Suprapubic skin (tissue), 4 donors: Measurements from ENCODE around the gene EBI3. TPM values are rescaled to one million over a fixed set of nuclear protein-coding genes. Genes with fewer than 3 reads are reported as not detected.
"Not testable (repeated sequence)": the region's sequence is repeated elsewhere in the genome, so short reads cannot be mapped to it uniquely, and the experiment has no call there.

ENCODE experiments used
- DNase-seq, 2 donors: peaks; one replicate each; pipeline ENCODE4 v3.0.0-alpha.2; 2019; ENCODE audit warnings: low spot score in 2 of 2
- H3K27ac ChIP-seq: fragments of 200-600 bp; sonication (generic); one replicate; pipeline ENCODE4 v1.5.1; 2019
- H3K27me3 ChIP-seq: fragments of 200-600 bp; sonication (generic); one replicate; pipeline ENCODE4 v1.5.1; 2019
- H3K36me3 ChIP-seq: fragments of 200-600 bp; sonication (generic); one replicate; pipeline ENCODE4 v1.5.1; 2019
- H3K4me1 ChIP-seq: fragments of 200-600 bp; sonication (generic); one replicate; pipeline ENCODE4 v1.5.1; 2019
- H3K4me3 ChIP-seq: fragments of 200-600 bp; sonication (generic); one replicate; pipeline ENCODE4 v1.5.1; 2019; ENCODE audit warnings: mild to moderate bottlenecking
- H3K9me3 ChIP-seq: fragments of 200-600 bp; sonication (generic); one replicate; pipeline ENCODE4 v1.5.1; 2019
- CTCF ChIP-seq, 2 donors: fragments of 200-600 bp in 1 of 2; fragments of 450-650 bp in 1 of 2; sonication (generic) in 1 of 2; IDR thresholded peaks; one replicate each; pipeline ENCODE4 v1.5.1; 2016 to 2019; ENCODE audit warnings: antibody characterized with exemption in 2 of 2, mild to moderate bottlenecking in 1 of 2, moderate library complexity in 1 of 2
- EP300 ChIP-seq: sonication (generic); formaldehyde crosslinking; IDR thresholded peaks from one replicate; pipeline ENCODE4 v1.6.1; 2017; ENCODE audit warnings: antibody characterized with exemption
- POLR2A ChIP-seq, 2 donors: fragments of 450-650 bp; IDR thresholded peaks; one replicate each; pipeline ENCODE4 v1.6.1; 2017; ENCODE audit warnings: antibody characterized with exemption in 2 of 2, mild to moderate bottlenecking in 2 of 2, moderate library complexity in 2 of 2
- POLR2AphosphoS5 ChIP-seq, 3 donors: sonication (generic); formaldehyde crosslinking; IDR thresholded peaks; one replicate each; pipeline ENCODE4 v1.6.1; 2017; ENCODE audit warnings: antibody characterized with exemption in 3 of 3
- WGBS: methylation state at CpG from one replicate; pipeline ENCODE4 v1.1.5; 2018; 5-methylcytosine and 5-hydroxymethylcytosine counted together
- total RNA-seq, 4 donors: library from RNA; depleted of rRNA; stranded (reverse); fragments of >200 nt; gene quantifications; one replicate each; pipeline ENCODE4 v1.1.0, GENCODE V29; 2016

EBI3 gene
- total RNA-seq, 4 donors from 2014 or later, result 0.57 to 0.89 (median 0.57) TPM; not detected in 1

DNA sequence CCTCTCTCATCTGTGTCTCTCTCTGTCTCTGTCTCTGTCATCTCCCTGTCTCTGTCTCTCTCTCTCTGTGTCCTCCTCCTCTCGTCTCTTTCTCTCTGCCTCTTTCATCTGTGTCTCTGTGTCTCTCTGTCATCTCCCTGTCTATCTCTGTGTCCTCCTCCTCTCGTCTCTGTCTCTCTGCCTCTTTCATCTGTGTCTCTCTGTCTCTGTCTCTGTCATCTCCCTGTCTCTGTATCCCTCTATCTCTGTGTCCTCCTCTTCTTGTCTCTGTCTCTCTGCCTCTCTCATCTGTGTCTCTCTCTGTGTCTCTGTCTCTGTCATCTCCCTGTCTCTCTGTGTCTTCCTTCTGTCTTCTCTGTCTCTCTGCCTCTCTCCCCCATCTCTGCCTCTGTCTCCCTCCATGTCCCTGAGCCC, 551 bp upstream of the EBI3 start:
- Histone ChIP-seq H3K27ac (no peak overlapping the region), H3K27me3 (peaks cover 74% of the 10 kb centered on the region), H3K4me3 (no peak overlapping the region), H3K36me3 (no peaks in the 10 kb centered on the region), H3K4me1 (no peaks in the 10 kb centered on the region), H3K9me3 (no peaks in the 10 kb centered on the region)
- no peak for DNase-seq
- WGBS, result 59% methylated on average over 2 of the region's 2 CpGs
- TF ChIP-seq POLR2A (IDR thresholded peaks at IDR 0.05) (no peak), POLR2AphosphoS5 (IDR thresholded peaks at IDR 0.05) (no peak), EP300 (no peak), CTCF (IDR thresholded peaks at IDR 0.05) (no peak)

- H3K4me1 ChIP-seq, H3K4me3 ChIP-seq, H3K9me3 ChIP-seq, H3K27ac ChIP-seq, DNase-seq, H3K36me3 ChIP-seq: not testable (repeated sequence)
- peaks cover 81% of the 10 kb centered on the region for H3K27me3 ChIP-seq
- WGBS, result 88% methylated on average over 6 of the region's 6 CpGs
Measured at GRCh38 chr19:4230237-4230636, 914 bp downstream of the EBI3 start.

DNA sequence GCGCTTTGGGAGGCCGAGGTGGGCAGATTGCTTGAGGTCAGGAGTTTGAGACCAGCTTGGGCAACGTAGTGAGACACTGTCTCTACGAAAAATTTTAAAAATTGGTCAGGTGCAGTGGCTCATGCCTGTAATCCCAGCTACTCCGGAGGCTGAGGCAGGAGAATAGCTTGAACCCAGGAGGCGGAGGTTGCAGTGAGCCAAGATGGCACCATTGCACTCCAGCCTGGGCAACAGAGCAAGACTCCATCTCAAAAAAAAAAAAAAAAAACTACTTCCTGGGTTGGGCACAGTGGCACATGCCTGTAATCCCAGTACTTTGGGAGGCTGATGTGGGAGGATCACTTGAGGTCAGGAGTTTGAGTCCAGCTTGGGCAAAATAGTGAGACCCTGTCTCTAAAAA, 2.2 kb downstream of the EBI3 start:
- H3K4me3 ChIP-seq, H3K27ac ChIP-seq, DNase-seq, H3K9me3 ChIP-seq, H3K4me1 ChIP-seq, H3K36me3 ChIP-seq: not testable (repeated sequence)
- WGBS, result 80% methylated on average over 6 of the region's 6 CpGs
- H3K27me3 ChIP-seq, result peaks cover 70% of the 10 kb centered on the region

- H3K4me1 ChIP-seq, DNase-seq, H3K9me3 ChIP-seq, H3K27ac ChIP-seq, H3K4me3 ChIP-seq, H3K36me3 ChIP-seq: not testable (repeated sequence)
- peaks cover 75% of the 10 kb centered on the region for H3K27me3 ChIP-seq
- WGBS, result 89% methylated on average over 4 of the region's 5 CpGs
Measured at GRCh38 chr19:4232139-4232538, 2.8 kb downstream of the EBI3 start.

GRCh38 chr19:4232614-4233281, 3.4 kb downstream of the EBI3 start:
- no peak for DNase-seq
- Histone ChIP-seq H3K4me3 (no peak overlapping the region), H3K27me3 (peaks cover 70% of the 10 kb centered on the region), H3K27ac (no peak overlapping the region), H3K9me3 (no peaks in the 10 kb centered on the region), H3K4me1 (no peaks in the 10 kb centered on the region), H3K36me3 (no peaks in the 10 kb centered on the region)
- 57% methylated on average over 9 of the region's 21 CpGs for WGBS
- no peak for TF ChIP-seq EP300
- TF ChIP-seq CTCF (IDR thresholded peaks at IDR 0.05), result no peak
- TF ChIP-seq POLR2AphosphoS5 (IDR thresholded peaks at IDR 0.05), result no peak
- TF ChIP-seq POLR2A (IDR thresholded peaks at IDR 0.05), result no peak

GRCh38 chr19:4233282-4233853, 4.0 kb downstream of the EBI3 start:
- Histone ChIP-seq H3K4me1 (no peaks in the 10 kb centered on the region), H3K36me3 (no peaks in the 10 kb centered on the region), H3K27ac (no peak overlapping the region), H3K9me3 (no peaks in the 10 kb centered on the region), H3K27me3 (peaks cover 64% of the 10 kb centered on the region), H3K4me3 (no peak overlapping the region)
- TF ChIP-seq POLR2A (IDR thresholded peaks at IDR 0.05) (no peak), POLR2AphosphoS5 (IDR thresholded peaks at IDR 0.05) (no peak), CTCF (IDR thresholded peaks at IDR 0.05) (peak in 1 of 2 donors; percentile 64), EP300 (no peak)
- DNase-seq, result no peak
- 25% methylated on average over 11 of the region's 11 CpGs for WGBS
